C4-2B (cell line): ENCODE data around the gene C10orf120.

Experiments used
- H3K27ac ChIP-seq: fragments of 450-650 bp; 2 replicates; pipeline ENCODE4 v1.5.1; 2017
- ZFX ChIP-seq: fragments of 450-650 bp; IDR thresholded peaks from 2 replicates; pipeline ENCODE4 v1.6.1; 2017
- TF ChIP-seq, protein P1 (sequence below): fragments of 450-650 bp; conservative IDR thresholded peaks from 2 replicates; pipeline ENCODE4 v1.5.1; 2017; ENCODE audit warnings: mild to moderate bottlenecking

Gene C10orf120

DNA sequence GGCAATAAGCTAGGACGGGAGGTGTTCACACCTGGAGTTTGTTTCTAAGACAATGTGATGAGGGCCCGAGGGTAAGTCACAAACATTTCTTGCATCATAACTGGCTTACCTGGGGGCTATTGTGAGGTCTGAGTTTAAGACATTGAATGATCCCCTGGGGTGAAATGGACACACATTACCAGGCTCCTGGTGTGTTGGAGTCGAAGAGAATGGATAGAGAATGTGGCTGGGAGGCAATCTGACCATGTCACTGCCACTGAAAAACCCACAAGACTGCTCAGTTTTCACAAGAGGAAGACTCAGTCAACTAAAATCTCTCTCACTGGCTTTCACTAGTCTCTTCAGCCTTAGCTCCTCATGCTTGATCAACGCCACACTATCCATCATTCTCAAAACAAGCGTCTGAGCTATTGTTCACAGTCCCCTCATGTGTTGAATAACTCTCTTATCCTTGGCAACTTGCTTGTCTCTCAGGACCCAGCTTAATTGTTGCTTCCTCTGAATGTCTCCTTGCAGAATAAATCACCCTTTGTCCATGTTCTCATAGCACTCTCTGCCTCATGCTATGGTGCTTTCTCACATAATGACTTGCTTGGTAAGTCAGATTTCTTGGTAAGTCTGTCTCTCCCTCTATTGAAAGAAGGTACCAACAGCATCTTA lies at the start of gene C10orf120:
C10orf120 (minus strand) TSS at position 51 of the 660 bp plus-strand sequence. CDS start 56 bp downstream, outside the sequence.
- H3K27ac ChIP-seq, result no peak within 1 kb of the TSS
- TF ChIP-seq, protein P1, sequence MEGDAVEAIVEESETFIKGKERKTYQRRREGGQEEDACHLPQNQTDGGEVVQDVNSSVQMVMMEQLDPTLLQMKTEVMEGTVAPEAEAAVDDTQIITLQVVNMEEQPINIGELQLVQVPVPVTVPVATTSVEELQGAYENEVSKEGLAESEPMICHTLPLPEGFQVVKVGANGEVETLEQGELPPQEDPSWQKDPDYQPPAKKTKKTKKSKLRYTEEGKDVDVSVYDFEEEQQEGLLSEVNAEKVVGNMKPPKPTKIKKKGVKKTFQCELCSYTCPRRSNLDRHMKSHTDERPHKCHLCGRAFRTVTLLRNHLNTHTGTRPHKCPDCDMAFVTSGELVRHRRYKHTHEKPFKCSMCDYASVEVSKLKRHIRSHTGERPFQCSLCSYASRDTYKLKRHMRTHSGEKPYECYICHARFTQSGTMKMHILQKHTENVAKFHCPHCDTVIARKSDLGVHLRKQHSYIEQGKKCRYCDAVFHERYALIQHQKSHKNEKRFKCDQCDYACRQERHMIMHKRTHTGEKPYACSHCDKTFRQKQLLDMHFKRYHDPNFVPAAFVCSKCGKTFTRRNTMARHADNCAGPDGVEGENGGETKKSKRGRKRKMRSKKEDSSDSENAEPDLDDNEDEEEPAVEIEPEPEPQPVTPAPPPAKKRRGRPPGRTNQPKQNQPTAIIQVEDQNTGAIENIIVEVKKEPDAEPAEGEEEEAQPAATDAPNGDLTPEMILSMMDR, result no peak
- TF ChIP-seq ZFX, result no peak

DNA sequence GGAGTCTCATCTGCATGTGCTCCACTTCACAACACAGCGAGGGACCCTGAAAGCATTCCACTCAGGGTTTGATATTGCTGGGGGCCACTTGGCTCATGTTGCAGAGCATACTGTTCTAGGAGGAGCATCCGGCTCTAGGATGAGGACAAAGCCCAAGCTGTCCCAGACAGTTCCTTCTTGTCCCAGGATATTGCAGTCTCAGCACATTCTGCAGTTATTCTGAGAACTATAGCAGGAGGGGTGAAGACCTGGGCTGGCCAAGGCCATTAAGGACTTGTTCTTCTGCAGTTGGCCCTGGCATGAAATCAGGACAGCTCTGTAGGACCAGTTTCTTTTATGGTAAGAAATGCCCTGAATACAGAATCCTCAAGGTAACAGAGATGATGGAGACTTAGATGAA lies 48.9 kb upstream of the C10orf120 start:
- no peak for TF ChIP-seq ZFX
- TF ChIP-seq, protein P1, result no peak
- no peak overlapping the region for H3K27ac ChIP-seq

DNA sequence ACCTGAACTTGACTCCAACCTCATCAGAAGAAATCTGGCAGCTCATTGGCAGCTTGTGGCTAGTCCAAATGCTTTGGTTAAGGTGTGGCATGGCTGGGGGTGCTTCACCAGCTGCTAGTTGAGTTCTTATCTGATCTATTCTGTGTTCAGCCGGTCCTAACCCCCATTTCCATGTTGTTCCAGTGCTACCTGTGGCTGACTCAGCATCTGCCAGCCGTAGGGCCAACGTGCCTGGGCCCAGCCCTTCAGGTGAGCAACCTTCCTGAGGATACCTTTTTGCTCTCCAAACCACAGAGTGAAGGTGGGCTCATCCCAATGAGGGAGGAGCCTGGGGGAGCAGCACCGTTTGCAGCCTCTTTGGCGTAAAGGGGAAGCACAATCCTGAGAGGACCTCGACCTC lies 46.8 kb upstream of the C10orf120 start:
- H3K27ac ChIP-seq, result no peak overlapping the region
- no peak for TF ChIP-seq ZFX
- TF ChIP-seq, protein P1, result no peak

DNA sequence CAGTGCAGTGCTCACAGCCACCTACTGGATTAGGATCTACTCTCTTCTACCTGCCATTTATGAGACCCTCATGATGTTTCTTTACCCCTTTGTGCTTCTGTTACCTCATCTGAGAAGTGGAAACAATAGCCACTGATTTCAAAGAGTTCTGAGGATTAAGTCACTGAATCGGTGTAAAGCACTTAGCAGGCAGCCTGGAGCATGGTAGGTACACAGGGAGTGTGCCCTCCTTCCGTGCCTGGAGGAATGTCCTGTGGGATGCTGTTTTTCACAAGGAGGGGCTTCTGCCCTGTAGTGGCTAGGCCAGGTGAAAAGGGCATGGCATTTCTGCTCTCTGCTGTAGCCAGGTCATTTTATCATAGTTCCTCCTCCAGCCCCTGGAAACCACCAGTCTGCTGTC lies 44.6 kb upstream of the C10orf120 start:
- TF ChIP-seq ZFX, result no peak
- TF ChIP-seq, protein P1, result no peak
- H3K27ac ChIP-seq, result no peak overlapping the region

DNA sequence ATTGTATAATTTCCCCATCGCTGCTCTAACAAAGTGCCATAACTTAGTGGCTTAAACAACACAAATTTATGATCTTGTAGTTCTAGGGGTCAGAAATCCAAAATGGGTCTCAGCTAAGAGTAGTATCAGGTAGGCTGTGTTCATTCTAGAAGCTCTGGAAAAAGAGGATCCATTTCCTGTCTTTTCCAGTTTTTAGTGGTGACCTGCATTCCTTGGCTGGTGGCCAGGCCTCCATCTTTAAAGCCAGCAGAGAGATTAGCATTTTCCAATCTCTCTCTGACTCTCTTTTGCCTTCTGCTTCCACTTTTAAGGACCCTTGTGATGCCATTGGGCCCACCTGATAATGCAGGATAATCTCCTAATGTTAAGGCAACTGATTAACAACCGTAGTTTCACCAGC lies 41.0 kb upstream of the C10orf120 start:
- TF ChIP-seq ZFX, result no peak
- TF ChIP-seq, protein P1, result no peak
- no peak overlapping the region for H3K27ac ChIP-seq

DNA sequence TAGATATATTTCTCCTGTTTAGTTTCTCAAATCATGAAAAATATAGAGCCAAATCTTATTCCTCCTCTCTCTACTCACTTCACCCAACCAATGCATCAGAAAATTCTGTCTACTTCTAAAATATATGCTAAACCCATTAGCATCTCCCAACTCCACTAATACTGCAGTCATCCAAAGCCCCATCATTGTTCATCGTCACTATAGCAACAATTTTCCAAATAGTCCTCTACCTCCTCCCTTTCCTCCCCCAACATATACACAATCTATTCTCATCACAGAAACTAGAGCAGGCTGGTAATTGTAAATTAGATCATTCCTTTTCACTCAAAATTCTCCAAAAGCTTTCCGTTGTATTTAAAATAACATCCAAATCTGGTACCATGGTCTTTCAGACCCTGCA lies 38.4 kb upstream of the C10orf120 start:
- H3K27ac ChIP-seq, result no peak overlapping the region
- no peak for TF ChIP-seq ZFX
- TF ChIP-seq, protein P1, result no peak

DNA sequence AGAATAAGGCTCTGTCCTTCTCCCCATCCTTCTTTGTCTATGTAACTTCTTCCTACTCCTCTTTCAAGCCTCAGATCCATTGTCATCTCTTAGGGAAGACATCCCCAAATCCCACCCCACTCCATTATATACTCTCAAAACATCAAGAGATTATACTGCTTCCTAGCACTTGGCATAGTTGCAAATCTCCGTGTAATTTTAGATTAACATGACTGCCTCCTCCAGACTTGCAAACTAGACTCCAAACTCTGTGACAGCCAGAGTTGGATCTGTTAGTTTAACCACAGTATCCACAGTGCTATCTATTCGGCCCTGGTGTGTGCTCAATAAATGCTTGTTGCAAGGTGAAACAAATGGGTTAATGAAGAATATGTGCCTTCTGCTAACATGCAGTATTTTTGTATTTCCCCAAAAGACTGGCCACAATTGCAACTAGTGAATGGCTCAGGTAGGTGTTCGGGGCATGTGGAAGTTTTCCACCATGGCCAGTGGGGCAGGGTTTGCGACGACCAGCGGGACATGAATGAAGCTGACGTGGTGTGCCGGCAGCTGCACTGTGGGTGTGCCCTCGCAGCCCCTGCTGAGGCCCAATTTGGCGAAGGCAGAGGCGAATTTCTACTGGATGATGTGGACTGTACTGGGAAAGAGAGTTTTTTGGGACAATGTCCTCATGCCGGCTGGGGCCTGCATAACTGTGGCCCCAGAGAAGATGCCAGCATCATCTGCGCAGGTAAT lies 34.5 kb upstream of the C10orf120 start:
- TF ChIP-seq, protein P1, result no peak
- TF ChIP-seq ZFX, result no peak

More for the DNA sequence above, 34.5 kb upstream of the C10orf120 start:
- no peak overlapping the region for H3K27ac ChIP-seq
